ENCODE measurements around the gene BCKDK. TPM values are rescaled to one million over a fixed set of nuclear protein-coding genes. Genes with fewer than 3 reads are reported as not detected.
A peak's percentile ranks its signal among the peaks of the same experiment; 100 is the strongest.

Gene BCKDK
- total RNA-seq, 1 donor from 2014 or later, result 33.3 TPM

DNA sequence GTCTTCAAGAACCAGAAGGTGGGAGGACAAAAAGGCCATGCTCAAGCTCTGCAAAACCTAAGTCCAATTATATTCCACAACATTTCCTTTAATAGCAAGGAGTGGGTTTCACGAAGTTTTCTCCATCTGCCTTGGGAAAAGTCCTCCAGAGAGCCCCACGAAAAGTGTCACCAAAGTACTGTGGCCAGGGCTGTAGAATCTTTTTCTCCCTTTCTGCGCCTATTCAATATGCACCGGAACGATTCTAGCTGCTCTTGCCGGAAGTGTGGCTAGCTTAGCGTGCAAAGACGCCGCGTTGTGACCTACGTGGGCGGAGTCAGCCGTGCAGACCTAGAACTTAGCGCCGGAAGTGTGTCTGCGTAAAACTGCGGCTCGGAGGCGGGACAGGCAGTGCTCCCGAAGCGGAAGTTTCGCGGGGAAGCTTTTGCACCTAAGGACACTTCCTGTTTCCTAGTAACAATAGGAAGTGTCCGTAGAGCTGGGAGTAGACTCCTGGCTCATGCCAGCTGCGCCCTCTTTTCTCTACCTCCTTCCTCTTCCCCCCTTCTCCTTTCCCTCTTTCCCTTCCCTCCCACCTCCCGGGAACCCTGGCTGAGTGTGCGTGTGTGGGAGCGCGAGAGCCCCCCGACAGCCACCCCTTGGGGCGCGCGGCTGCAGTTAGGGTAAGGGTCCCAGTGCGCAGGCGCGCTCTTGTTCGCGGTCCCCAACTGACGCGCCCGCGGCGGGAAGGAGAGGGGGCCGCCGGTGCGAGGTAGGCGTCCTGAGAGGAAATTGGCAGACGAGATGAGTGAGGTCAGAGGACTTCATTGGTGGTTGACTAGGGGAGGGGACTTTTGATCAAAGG lies 34.0 kb upstream of the BCKDK start, which contains the start of the genes ZNF646 and ZNF668:
Gene ZNF646 (plus strand): TSS at position 453 of the 844 bp plus-strand sequence. CDS start 1,903 bp downstream, outside the sequence.
Gene ZNF668 (minus strand): TSS at position 271 of the 844 bp plus-strand sequence. CDS start 9,781 bp downstream, outside the sequence.
- Histone ChIP-seq H3K9me3 (no peaks in the 10 kb centered on the region), H3K4me3 (peak within 1 kb of the TSS; percentile 87), H3K4me1 (peaks cover 22% of the 10 kb centered on the region), H3K36me3 (peaks cover 30% of the 10 kb centered on the region), H3K27me3 (no peaks in the 10 kb centered on the region), H3K27ac (peak within 1 kb of the TSS; percentile 93)
- TF ChIP-seq, protein P1, sequence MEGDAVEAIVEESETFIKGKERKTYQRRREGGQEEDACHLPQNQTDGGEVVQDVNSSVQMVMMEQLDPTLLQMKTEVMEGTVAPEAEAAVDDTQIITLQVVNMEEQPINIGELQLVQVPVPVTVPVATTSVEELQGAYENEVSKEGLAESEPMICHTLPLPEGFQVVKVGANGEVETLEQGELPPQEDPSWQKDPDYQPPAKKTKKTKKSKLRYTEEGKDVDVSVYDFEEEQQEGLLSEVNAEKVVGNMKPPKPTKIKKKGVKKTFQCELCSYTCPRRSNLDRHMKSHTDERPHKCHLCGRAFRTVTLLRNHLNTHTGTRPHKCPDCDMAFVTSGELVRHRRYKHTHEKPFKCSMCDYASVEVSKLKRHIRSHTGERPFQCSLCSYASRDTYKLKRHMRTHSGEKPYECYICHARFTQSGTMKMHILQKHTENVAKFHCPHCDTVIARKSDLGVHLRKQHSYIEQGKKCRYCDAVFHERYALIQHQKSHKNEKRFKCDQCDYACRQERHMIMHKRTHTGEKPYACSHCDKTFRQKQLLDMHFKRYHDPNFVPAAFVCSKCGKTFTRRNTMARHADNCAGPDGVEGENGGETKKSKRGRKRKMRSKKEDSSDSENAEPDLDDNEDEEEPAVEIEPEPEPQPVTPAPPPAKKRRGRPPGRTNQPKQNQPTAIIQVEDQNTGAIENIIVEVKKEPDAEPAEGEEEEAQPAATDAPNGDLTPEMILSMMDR (IDR thresholded peaks at IDR 0.05), result no peak
- intact Hi-C loops (cut with DNase I), result no loop called here
- peak; percentile 99 for DNase-seq
- peak; percentile 94 for ATAC-seq

DNA sequence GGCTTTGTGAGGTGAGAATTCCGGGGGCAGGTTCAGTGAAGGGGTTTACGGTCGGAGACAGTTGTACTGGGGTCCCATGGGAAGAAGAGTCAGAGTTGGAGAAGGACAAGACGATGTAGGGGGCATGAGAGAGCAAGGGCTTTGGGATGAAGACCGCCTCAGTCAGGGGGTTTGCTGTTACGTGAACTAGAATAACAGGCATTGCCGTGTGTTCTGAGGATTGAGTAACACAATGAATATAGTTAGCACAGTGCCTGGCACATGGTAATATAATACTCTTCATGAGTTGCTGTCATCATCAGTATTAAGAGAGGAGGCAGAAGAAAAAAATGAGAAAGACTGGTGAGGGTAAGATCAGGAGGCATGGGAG lies 33.4 kb upstream of the BCKDK start:
- peaks cover 22% of the 10 kb centered on the region for H3K4me1 ChIP-seq
- DNase-seq (no peak), ATAC-seq (no peak)
- TF ChIP-seq, protein P1 (IDR thresholded peaks at IDR 0.05), result no peak
- H3K27me3 ChIP-seq, result no peaks in the 10 kb centered on the region
- intact Hi-C loops (cut with DNase I), result no loop called here
- peak overlapping the region; percentile 87 for H3K4me3 ChIP-seq
- H3K36me3 ChIP-seq, result peaks cover 36% of the 10 kb centered on the region
- no peaks in the 10 kb centered on the region for H3K9me3 ChIP-seq
- peak overlapping the region; percentile 93 for H3K27ac ChIP-seq

GRCh38 chr16:31076319-31076718 lies 31.9 kb upstream of the BCKDK start:
- Histone ChIP-seq H3K4me1 (peaks cover 22% of the 10 kb centered on the region), H3K27me3 (no peaks in the 10 kb centered on the region), H3K9me3 (no peaks in the 10 kb centered on the region), H3K36me3 (peaks cover 51% of the 10 kb centered on the region), H3K4me3 (no peak overlapping the region), H3K27ac (no peak overlapping the region)
- no peak for DNase-seq
- no peak for ATAC-seq
- intact Hi-C loops (cut with DNase I), result no loop called here
- TF ChIP-seq, protein P1 (IDR thresholded peaks at IDR 0.05), result no peak

DNA sequence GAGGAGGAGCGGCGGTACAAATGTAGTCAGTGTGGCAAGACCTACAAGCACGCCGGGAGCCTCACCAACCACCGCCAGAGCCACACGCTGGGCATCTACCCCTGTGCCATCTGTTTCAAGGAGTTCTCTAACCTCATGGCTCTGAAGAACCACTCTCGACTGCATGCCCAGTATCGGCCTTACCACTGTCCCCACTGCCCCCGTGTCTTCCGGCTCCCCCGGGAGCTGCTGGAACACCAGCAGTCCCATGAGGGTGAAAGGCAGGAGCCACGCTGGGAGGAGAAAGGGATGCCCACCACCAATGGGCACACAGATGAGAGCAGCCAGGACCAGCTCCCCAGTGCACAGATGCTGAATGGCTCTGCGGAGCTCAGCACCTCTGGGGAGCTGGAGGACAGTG lies 31.2 kb upstream of the BCKDK start:
- H3K4me3 ChIP-seq, result no peak overlapping the region
- H3K27me3 ChIP-seq, result no peaks in the 10 kb centered on the region
- no peak overlapping the region for H3K27ac ChIP-seq
- peaks cover 52% of the 10 kb centered on the region for H3K36me3 ChIP-seq
- H3K4me1 ChIP-seq, result peaks cover 15% of the 10 kb centered on the region
- intact Hi-C loops (cut with DNase I), result no loop called here
- ATAC-seq (no peak), DNase-seq (no peak)
- TF ChIP-seq, protein P1 (IDR thresholded peaks at IDR 0.05), result no peak
- H3K9me3 ChIP-seq, result no peaks in the 10 kb centered on the region

- H3K4me1 ChIP-seq, result peaks cover 9% of the 10 kb centered on the region
- intact Hi-C loops (cut with DNase I), result no loop called here
- no peak overlapping the region for H3K27ac ChIP-seq
- TF ChIP-seq, protein P1 (IDR thresholded peaks at IDR 0.05), result no peak
- DNase-seq (no peak), ATAC-seq (no peak)
- H3K27me3 ChIP-seq, result no peaks in the 10 kb centered on the region
- peaks cover 59% of the 10 kb centered on the region for H3K36me3 ChIP-seq
- no peaks in the 10 kb centered on the region for H3K9me3 ChIP-seq
- no peak overlapping the region for H3K4me3 ChIP-seq
Observed at GRCh38 chr16:31077592-31078396, 30.4 kb upstream of the BCKDK start.

Data from upper lobe of right lung (tissue), 1 donor.